B cell (primary cell): Measurements from ENCODE around the gene ARFGEF2. TPM values are rescaled to one million over a fixed set of nuclear protein-coding genes. Genes with fewer than 3 reads are reported as not detected.

Experiments used
- ATAC-seq: fragments of 200-7000 bp; cut with Tn5 transposase; one replicate; pipeline ENCODE4 v1.10.0; 2021; ENCODE audit warnings: low read depth, mild to moderate bottlenecking, moderate number of reproducible peaks, moderate library complexity
- CTCF ChIA-PET: fragments of 350-600 bp; sonication (Branson Sonifier 250); formaldehyde crosslinking; loops from one replicate; lab custom pipeline; 2021; ENCODE audit warnings: antibody characterized with exemption, inconsistent platforms; lab: Charles Lee
- POLR2A ChIA-PET: fragments of 350-600 bp; sonication (Branson Sonifier 250); formaldehyde crosslinking; loops from one replicate; lab custom pipeline; 2021; ENCODE audit warnings: antibody characterized with exemption; lab: Charles Lee
- DNase-seq: peaks from one replicate; pipeline ENCODE4 v3.0.0; 2013
- H2AFZ ChIP-seq: 2 replicates; pipeline ENCODE4 v1.6.1; 2012; ENCODE audit warnings: mild to moderate bottlenecking, low read depth, low read length; ENCODE audit not compliant: insufficient read depth, poor library complexity, severe bottlenecking
- H3K27ac ChIP-seq, 2 donors: 1 replicate in 1 of 2; 2 replicates in 1 of 2; pipeline ENCODE4 v1.5.1; 2012 to 2013; ENCODE audit warnings: low read length in 2 of 2, mild to moderate bottlenecking in 2 of 2, moderate library complexity in 1 of 2
- H3K27me3 ChIP-seq, 4 experiments: fragments of 200-600 bp in 1 of 4; sonication (generic) in 1 of 4; replicated peaks in 1 of 4; 1 replicate in 2 of 4; 2 replicates in 2 of 4; pipeline versions ENCODE4 v1.6.1 to v1.7.0; 2013 to 2016; ENCODE audit warnings: low read length in 3 of 4, mild to moderate bottlenecking in 2 of 4, mixed read lengths in 1 of 4, moderate library complexity in 1 of 4; ENCODE audit not compliant: insufficient read depth in 4 of 4, control insufficient read depth in 3 of 4; ENCODE audit errors: control extremely low read depth in 1 of 4
- H3K36me3 ChIP-seq, 2 experiments: replicated peaks in 1 of 2; 1 replicate in 1 of 2; 2 replicates in 1 of 2; pipeline versions ENCODE4 v1.6.1 to v1.7.1; 2013; ENCODE audit warnings: low read length in 1 of 2; ENCODE audit not compliant: insufficient read depth in 2 of 2, control insufficient read depth in 1 of 2; ENCODE audit errors: control extremely low read depth in 1 of 2, extremely low read depth in 1 of 2
- H3K4me1 ChIP-seq, 2 donors: fragments of 200-600 bp in 1 of 2; sonication (generic) in 1 of 2; 1 replicate in 1 of 2; 2 replicates in 1 of 2; pipeline versions ENCODE4 v1.5.1 to v1.6.1; 2013 to 2017; ENCODE audit warnings: low read length in 2 of 2; ENCODE audit not compliant: control insufficient read depth in 2 of 2, insufficient read depth in 2 of 2
- H3K4me2 ChIP-seq: replicated peaks from 2 replicates; pipeline ENCODE3; 2012; ENCODE audit warnings: mild to moderate bottlenecking, low read depth, low read length; ENCODE audit not compliant: poor library complexity, severe bottlenecking
- H3K4me3 ChIP-seq, 5 experiments: fragments of 200-600 bp in 1 of 5; sonication (generic) in 1 of 5; 1 replicate in 3 of 5; 2 replicates in 2 of 5; pipeline versions ENCODE4 v1.5.1 to v1.7.0; 2011 to 2016; ENCODE audit warnings: low read length in 4 of 5, mild to moderate bottlenecking in 4 of 5, low read depth in 2 of 5, control low read depth in 1 of 5, moderate library complexity in 1 of 5; ENCODE audit not compliant: insufficient read depth in 1 of 5; ENCODE audit errors: control extremely low read depth in 1 of 5, extremely low read depth in 1 of 5
- H3K79me2 ChIP-seq: fragments of 200-600 bp; sonication (generic); one replicate; pipeline ENCODE4 v1.6.0; 2016; ENCODE audit warnings: low read length; ENCODE audit not compliant: control insufficient read depth, insufficient read depth
- H3K9ac ChIP-seq: fragments of 200-600 bp; sonication (generic); 2 replicates; pipeline ENCODE4 v1.6.1; 2017; ENCODE audit warnings: mild to moderate bottlenecking, low read length, moderate library complexity
- H3K9me3 ChIP-seq, 3 donors: one replicate each; pipeline versions ENCODE4 v1.6.1 to v1.7.1; 2013; ENCODE audit warnings: low read length in 2 of 3; ENCODE audit not compliant: control insufficient read depth in 2 of 3, insufficient read depth in 1 of 3; ENCODE audit errors: control extremely low read depth in 1 of 3
- H4K20me1 ChIP-seq: 2 replicates; pipeline ENCODE4 v1.6.0; 2012; ENCODE audit warnings: mild to moderate bottlenecking, low read length; ENCODE audit not compliant: insufficient read depth, control insufficient read depth, poor library complexity, severe bottlenecking
- H3K27ac Mint-ChIP-seq: one replicate; pipeline ENCODE4 v1.8.0; 2021; ENCODE audit warnings: mixed read lengths
- H3K27me3 Mint-ChIP-seq: one replicate; pipeline ENCODE4 v1.8.0; 2021; ENCODE audit warnings: mixed read lengths
- H3K4me1 Mint-ChIP-seq: one replicate; pipeline ENCODE4 v1.8.0; 2021; ENCODE audit warnings: mixed read lengths
- H3K4me3 Mint-ChIP-seq: one replicate; pipeline ENCODE4 v1.8.0; 2021; ENCODE audit warnings: mixed read lengths
- H3K9me3 Mint-ChIP-seq: one replicate; pipeline ENCODE4 v1.8.0; 2022; ENCODE audit warnings: mixed read lengths; ENCODE audit not compliant: insufficient read depth
- CTCF ChIP-seq: fragments of 200-600 bp; IDR thresholded peaks from one replicate; pipeline ENCODE4 v1.8.0; 2022; ENCODE audit warnings: antibody characterized with exemption, mild to moderate bottlenecking
- EZH2 ChIP-seq: IDR thresholded peaks from 2 replicates; pipeline ENCODE4 v1.6.1; 2012; ENCODE audit warnings: borderline replicate concordance, low read depth, mild to moderate bottlenecking, moderate library complexity, low read length; ENCODE audit not compliant: insufficient read depth, poor library complexity, severe bottlenecking
- WGBS: methylation state at CpG from one replicate; pipeline ENCODE4 v1.1.5; 2013; ENCODE audit warnings: missing lambda C conversion rate; ENCODE audit not compliant: insufficient coverage; 5-methylcytosine and 5-hydroxymethylcytosine counted together
- intact Hi-C: fragments of 100-400 bp; cut with micrococcal nuclease; formaldehyde crosslinking; loops from one replicate; pipeline ENCODE4 v1.10.0; 2022
- polyA plus RNA-seq: library from polyadenylated mRNA; depleted of rRNA; stranded (reverse); fragments of >200 nt; gene quantifications from 2 replicates; pipeline ENCODE4 v1.2.3, GENCODE V29; 2012
- total RNA-seq, 2 donors: library from RNA; stranded (reverse); fragments of 120-200 nt in 1 of 2; gene quantifications; 1 replicate in 1 of 2; 2 replicates in 1 of 2; pipeline versions ENCODE4 v1.2.3 to v1.2.4, GENCODE V29; 2013 to 2022

ARFGEF2 gene
- total and polyA plus RNA-seq, 2 donors (not counting 1 experiment from before 2014, with no cell fraction given): 10.8 to 34.3 TPM

- peak overlapping the region; percentile 50 for H3K27ac Mint-ChIP-seq
- no peaks in the 10 kb centered on the region for H3K36me3 ChIP-seq
- ATAC-seq (no peak), DNase-seq (no peak)
- intact Hi-C loops: loop anchor here (5.0 kb wide), 2 partner anchors 86 to 186 kb away; no protein-coding TSS in a partner anchor
- H3K4me3 Mint-ChIP-seq: no peak overlapping the region
- peaks cover 4% of the 10 kb centered on the region for H3K9me3 Mint-ChIP-seq
- H3K4me1 Mint-ChIP-seq: peaks cover 37% of the 10 kb centered on the region
- WGBS: 100% methylated on average over 1 of the region's 2 CpGs
- CTCF ChIA-PET: interaction anchor here (0.7 to 10.8 kb wide), 3 partner anchors 10 to 648 kb away, joined by 3 to 297 read pairs (median 4); no protein-coding TSS in a partner anchor
- no peaks in the 10 kb centered on the region for H3K27me3 Mint-ChIP-seq
- peaks cover 4% of the 10 kb centered on the region for H3K79me2 ChIP-seq
- POLR2A ChIA-PET: interaction anchor here (0.7 to 1.0 kb wide), 2 partner anchors 9 to 251 kb away, joined by 4 read pairs; no protein-coding TSS in a partner anchor
- H2AFZ ChIP-seq: no peak overlapping the region
- H4K20me1 ChIP-seq: peaks cover 8% of the 10 kb centered on the region
- H3K9ac ChIP-seq: no peak overlapping the region
- H3K4me2 ChIP-seq: no peak overlapping the region
- peaks cover 0 to 20% (median 4%) of the 10 kb centered on the region in 3 donors for H3K9me3 ChIP-seq
- H3K27me3 ChIP-seq: no peaks in the 10 kb centered on the region
- H3K27ac ChIP-seq: no peak overlapping the region
- no peak overlapping the region for H3K4me3 ChIP-seq
- H3K4me1 ChIP-seq: peaks cover 32 to 41% of the 10 kb centered on the region in 2 donors
- TF ChIP-seq EZH2 (no peak), CTCF (no peak)
Observed at GRCh38 chr20:48908656-48909319, 12.7 kb upstream of the ARFGEF2 start.

- no peak overlapping the region for H3K9ac ChIP-seq
- no peak overlapping the region for H3K4me3 Mint-ChIP-seq
- peaks cover 8% of the 10 kb centered on the region for H4K20me1 ChIP-seq
- no peaks in the 10 kb centered on the region for H3K27me3 ChIP-seq
- H3K9me3 Mint-ChIP-seq: peaks cover 4% of the 10 kb centered on the region
- ATAC-seq (no peak), DNase-seq (no peak)
- TF ChIP-seq CTCF (no peak), EZH2 (no peak)
- H3K4me1 ChIP-seq: peaks cover 27 to 38% of the 10 kb centered on the region in 2 donors
- H3K9me3 ChIP-seq: peaks cover 0 to 20% (median 4%) of the 10 kb centered on the region in 3 donors
- no peaks in the 10 kb centered on the region for H3K27me3 Mint-ChIP-seq
- WGBS: 96% methylated on average over 2 of the region's 2 CpGs
- intact Hi-C loops: loop anchor here (5.0 kb wide), 2 partner anchors 88 to 188 kb away; no protein-coding TSS in a partner anchor
- H3K36me3 ChIP-seq: no peaks in the 10 kb centered on the region
- H3K27ac Mint-ChIP-seq: peak overlapping the region; percentile 68
- peaks cover 32% of the 10 kb centered on the region for H3K4me1 Mint-ChIP-seq
- ChIA-PET POLR2A (no interaction called here), CTCF (interaction anchor here (0.8 to 10.8 kb wide), 3 partner anchors 16 to 253 kb away, joined by 3 to 297 read pairs (median 4); no protein-coding TSS in a partner anchor)
- no peak overlapping the region for H2AFZ ChIP-seq
- no peaks in the 10 kb centered on the region for H3K79me2 ChIP-seq
- peak overlapping the region in 1 of 2 donors; percentile 46 for H3K27ac ChIP-seq
- H3K4me3 ChIP-seq: no peak overlapping the region
- H3K4me2 ChIP-seq: no peak overlapping the region
Observed at GRCh38 chr20:48909910-48910309, 11.6 kb upstream of the ARFGEF2 start.
